HL-60 (cell line): Measurements from ENCODE around the gene CATSPERD.

Source experiments
- CTCF ChIP-seq: IDR thresholded peaks from one replicate; pipeline ENCODE4 v1.5.1; 2011; ENCODE audit warnings: low read length, control low read depth, inconsistent platforms; ENCODE audit not compliant: insufficient read depth
- GABPA ChIP-seq: IDR thresholded peaks from 2 replicates; pipeline ENCODE4 v1.6.1; 2012; ENCODE audit warnings: low read depth
- POLR2AphosphoS5 ChIP-seq: IDR thresholded peaks from 2 replicates; pipeline ENCODE4 v1.6.1; 2012; ENCODE audit warnings: low read depth

- TF ChIP-seq CTCF (no peak), POLR2AphosphoS5 (no peak), GABPA (no peak)
Observed at GRCh38 chr19:5823579-5824281, 103.3 kb downstream of the CATSPERD start.
